ENCODE results near the gene ENTPD8. TPM values are rescaled to one million over a fixed set of nuclear protein-coding genes. Genes with fewer than 3 reads are reported as not detected.

The ENTPD8 gene
- total and polyA plus RNA-seq, 2 experiments from 2014 or later = 0.15 to 0.51 TPM

- Histone ChIP-seq H3K27me3 (no peaks in the 10 kb centered on the region), H3K36me3 (no peaks in the 10 kb centered on the region), H3K9me3 (ENCODE audit: low read depth) (no peaks in the 10 kb centered on the region), H3K4me1 (ENCODE audit: low read depth) (peaks cover 13% of the 10 kb centered on the region), H3K4me3 (no peak overlapping the region), H3K27ac (no peak overlapping the region)
- no peak for TF ChIP-seq CTCF (IDR thresholded peaks at IDR 0.05; ENCODE audit: low read depth, low read length)
- no peak for DNase-seq (ENCODE audit: low read depth in 1 of 2, low spot score in 1 of 2)
Measured at GRCh38 chr9:137428841-137429545, 12.2 kb downstream of the ENTPD8 start.

GRCh38 chr9:137428311-137428630 lies 12.9 kb downstream of the ENTPD8 start:
- Histone ChIP-seq H3K4me1 (ENCODE audit: low read depth) (peaks cover 13% of the 10 kb centered on the region), H3K9me3 (ENCODE audit: low read depth) (no peaks in the 10 kb centered on the region), H3K27me3 (no peaks in the 10 kb centered on the region), H3K27ac (no peak overlapping the region), H3K4me3 (no peak overlapping the region), H3K36me3 (no peaks in the 10 kb centered on the region)
- TF ChIP-seq CTCF (IDR thresholded peaks at IDR 0.05; ENCODE audit: low read depth, low read length) = no peak
- no peak for DNase-seq (ENCODE audit: low read depth in 1 of 2, low spot score in 1 of 2)

GRCh38 chr9:137427454-137428310 lies 13.5 kb downstream of the ENTPD8 start:
- Histone ChIP-seq H3K4me3 (no peak overlapping the region), H3K27me3 (no peaks in the 10 kb centered on the region), H3K9me3 (ENCODE audit: low read depth) (no peaks in the 10 kb centered on the region), H3K36me3 (no peaks in the 10 kb centered on the region), H3K27ac (no peak overlapping the region), H3K4me1 (ENCODE audit: low read depth) (peaks cover 13% of the 10 kb centered on the region)
- TF ChIP-seq CTCF (IDR thresholded peaks at IDR 0.05; ENCODE audit: low read depth, low read length) = no peak
- DNase-seq (ENCODE audit: low read depth in 1 of 2, low spot score in 1 of 2) = no peak

GRCh38 chr9:137426018-137426681 lies 15.0 kb downstream of the ENTPD8 start:
- H3K4me3 ChIP-seq = no peak overlapping the region
- no peaks in the 10 kb centered on the region for H3K27me3 ChIP-seq
- peak overlapping the region; percentile 59 for H3K27ac ChIP-seq
- TF ChIP-seq CTCF (IDR thresholded peaks at IDR 0.05; ENCODE audit: low read depth, low read length) = no peak
- peaks cover 13% of the 10 kb centered on the region for H3K4me1 ChIP-seq (ENCODE audit: low read depth)
- no peaks in the 10 kb centered on the region for H3K36me3 ChIP-seq
- DNase-seq (ENCODE audit: low read depth in 1 of 2, low spot score in 1 of 2) = no peak
- H3K9me3 ChIP-seq (ENCODE audit: low read depth) = no peaks in the 10 kb centered on the region

GRCh38 chr9:137423514-137424291 lies 17.5 kb downstream of the ENTPD8 start:
- no peak overlapping the region for H3K27ac ChIP-seq
- H3K4me3 ChIP-seq = peak overlapping the region; percentile 69
- H3K9me3 ChIP-seq (ENCODE audit: low read depth) = no peaks in the 10 kb centered on the region
- no peaks in the 10 kb centered on the region for H3K27me3 ChIP-seq
- TF ChIP-seq CTCF (IDR thresholded peaks at IDR 0.05; ENCODE audit: low read depth, low read length) = no peak
- peaks cover 13% of the 10 kb centered on the region for H3K4me1 ChIP-seq (ENCODE audit: low read depth)
- DNase-seq (ENCODE audit: low read depth in 1 of 2, low spot score in 1 of 2) = no peak
- no peaks in the 10 kb centered on the region for H3K36me3 ChIP-seq

Measured in cardiac muscle cell (in vitro differentiated cells and primary cell).